ENCODE results near the gene EEPD1. TPM values are rescaled to one million over a fixed set of nuclear protein-coding genes. Genes with fewer than 3 reads are reported as not detected.

The EEPD1 gene
- total RNA-seq, 4 donors from 2014 or later: 1.8 to 18.4 (median 11.2) TPM

DNA sequence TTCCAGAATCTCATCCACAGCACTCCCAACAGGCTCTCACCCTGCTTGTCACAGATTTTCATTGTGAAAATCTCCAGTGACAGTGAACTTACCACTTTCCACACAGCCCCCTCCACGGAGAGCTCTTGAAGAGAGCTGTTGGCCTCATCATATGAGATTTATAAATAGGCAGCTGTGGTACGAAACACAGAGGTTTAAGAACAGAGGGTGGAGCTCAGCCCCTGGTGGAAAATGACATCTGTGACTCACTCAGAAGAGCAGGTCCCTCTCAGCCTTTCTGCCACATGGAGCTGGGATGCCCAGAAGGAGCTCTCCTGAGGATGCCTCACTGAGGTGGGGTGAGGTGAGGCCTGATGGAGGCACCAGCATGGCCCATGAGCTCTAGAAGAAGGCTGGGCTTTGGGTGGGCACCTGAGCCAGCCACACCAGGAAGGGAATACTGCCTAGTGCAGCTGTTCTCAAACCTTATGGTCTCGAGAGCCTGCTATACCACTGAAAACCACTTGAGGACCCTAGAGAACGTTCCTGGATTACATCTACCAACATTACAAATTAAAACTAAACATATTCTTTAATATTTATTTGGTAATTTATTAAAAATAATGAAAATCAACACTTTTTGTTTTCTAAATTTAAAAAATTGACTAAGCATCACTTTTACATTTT is 25.8 kb upstream of the EEPD1 start:
- TF ChIP-seq POLR2A (IDR thresholded peaks at IDR 0.05): no peak
- TF ChIP-seq, protein P1, sequence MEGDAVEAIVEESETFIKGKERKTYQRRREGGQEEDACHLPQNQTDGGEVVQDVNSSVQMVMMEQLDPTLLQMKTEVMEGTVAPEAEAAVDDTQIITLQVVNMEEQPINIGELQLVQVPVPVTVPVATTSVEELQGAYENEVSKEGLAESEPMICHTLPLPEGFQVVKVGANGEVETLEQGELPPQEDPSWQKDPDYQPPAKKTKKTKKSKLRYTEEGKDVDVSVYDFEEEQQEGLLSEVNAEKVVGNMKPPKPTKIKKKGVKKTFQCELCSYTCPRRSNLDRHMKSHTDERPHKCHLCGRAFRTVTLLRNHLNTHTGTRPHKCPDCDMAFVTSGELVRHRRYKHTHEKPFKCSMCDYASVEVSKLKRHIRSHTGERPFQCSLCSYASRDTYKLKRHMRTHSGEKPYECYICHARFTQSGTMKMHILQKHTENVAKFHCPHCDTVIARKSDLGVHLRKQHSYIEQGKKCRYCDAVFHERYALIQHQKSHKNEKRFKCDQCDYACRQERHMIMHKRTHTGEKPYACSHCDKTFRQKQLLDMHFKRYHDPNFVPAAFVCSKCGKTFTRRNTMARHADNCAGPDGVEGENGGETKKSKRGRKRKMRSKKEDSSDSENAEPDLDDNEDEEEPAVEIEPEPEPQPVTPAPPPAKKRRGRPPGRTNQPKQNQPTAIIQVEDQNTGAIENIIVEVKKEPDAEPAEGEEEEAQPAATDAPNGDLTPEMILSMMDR (IDR thresholded peaks at IDR 0.05): no peak
- no peak for DNase-seq
- intact Hi-C loops (cut with DNase I; ENCODE audit: low total_unique reads): no loop called here
- Histone ChIP-seq H3K4me3 (no peak overlapping the region), H3K4me1 (no peaks in the 10 kb centered on the region), H3K27me3 (no peaks in the 10 kb centered on the region), H3K27ac (no peak overlapping the region), H3K9me3 (no peaks in the 10 kb centered on the region), H3K36me3 (no peaks in the 10 kb centered on the region)

DNA sequence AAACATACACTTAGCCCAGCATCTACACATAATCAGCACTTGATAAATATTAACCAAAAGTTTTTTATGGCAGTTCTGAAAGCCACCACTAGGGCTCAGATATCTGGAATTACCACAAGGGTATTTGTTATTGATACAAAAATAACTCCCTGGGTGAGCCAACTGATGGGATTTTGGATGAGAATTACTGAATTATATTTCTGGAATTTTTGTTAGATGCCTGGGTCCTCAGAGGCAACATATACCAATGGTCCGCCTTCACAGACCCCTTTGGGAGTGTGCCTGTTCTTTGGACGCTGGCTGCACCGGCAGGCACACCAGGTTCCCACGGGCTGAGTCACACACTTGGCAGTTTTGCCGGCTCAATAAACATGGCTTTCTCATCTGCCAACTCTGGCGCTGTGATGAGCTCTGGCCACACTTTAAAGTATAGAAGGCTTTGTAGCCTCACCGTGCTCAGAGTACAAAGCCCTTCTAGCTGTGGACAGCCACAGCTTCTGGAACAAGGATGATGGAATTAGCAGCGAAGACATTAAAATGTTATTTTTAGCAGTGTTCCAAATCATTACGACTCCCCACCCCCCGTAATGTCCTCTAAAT is 24.5 kb upstream of the EEPD1 start:
- intact Hi-C loops (cut with DNase I; ENCODE audit: low total_unique reads): no loop called here

GRCh38 chr7:36129048-36129534 is 24.0 kb upstream of the EEPD1 start:
- Histone ChIP-seq H3K9me3 (no peaks in the 10 kb centered on the region), H3K36me3 (no peaks in the 10 kb centered on the region), H3K27me3 (no peaks in the 10 kb centered on the region), H3K27ac (peak overlapping the region; percentile 61 to 69), H3K4me1 (no peaks in the 10 kb centered on the region), H3K4me3 (no peak overlapping the region)
- intact Hi-C loops (cut with DNase I; ENCODE audit: low total_unique reads): no loop called here
- no peak for TF ChIP-seq POLR2A (IDR thresholded peaks at IDR 0.05)
- TF ChIP-seq, protein P1 (IDR thresholded peaks at IDR 0.05): no peak
- no peak for DNase-seq

More for the DNA sequence above, 24.5 kb upstream of the EEPD1 start:
- DNase-seq: peak; percentile 82 to 84
- Histone ChIP-seq H3K4me3 (no peak overlapping the region), H3K27me3 (no peaks in the 10 kb centered on the region), H3K36me3 (no peaks in the 10 kb centered on the region), H3K4me1 (no peaks in the 10 kb centered on the region), H3K9me3 (no peaks in the 10 kb centered on the region), H3K27ac (peak overlapping the region; percentile 61 to 69)
- TF ChIP-seq POLR2A (IDR thresholded peaks at IDR 0.05): no peak
- TF ChIP-seq, protein P1 (IDR thresholded peaks at IDR 0.05): peak; percentile 60 to 72 (median 64)

GRCh38 chr7:36130236-36130945 is 22.7 kb upstream of the EEPD1 start:
- intact Hi-C loops (cut with DNase I; ENCODE audit: low total_unique reads): no loop called here
- Histone ChIP-seq H3K4me3 (no peak overlapping the region), H3K9me3 (no peaks in the 10 kb centered on the region), H3K4me1 (no peaks in the 10 kb centered on the region), H3K27me3 (no peaks in the 10 kb centered on the region), H3K27ac (no peak overlapping the region), H3K36me3 (no peaks in the 10 kb centered on the region)
- TF ChIP-seq, protein P1 (IDR thresholded peaks at IDR 0.05): no peak
- no peak for TF ChIP-seq POLR2A (IDR thresholded peaks at IDR 0.05)
- no peak for DNase-seq

DNA sequence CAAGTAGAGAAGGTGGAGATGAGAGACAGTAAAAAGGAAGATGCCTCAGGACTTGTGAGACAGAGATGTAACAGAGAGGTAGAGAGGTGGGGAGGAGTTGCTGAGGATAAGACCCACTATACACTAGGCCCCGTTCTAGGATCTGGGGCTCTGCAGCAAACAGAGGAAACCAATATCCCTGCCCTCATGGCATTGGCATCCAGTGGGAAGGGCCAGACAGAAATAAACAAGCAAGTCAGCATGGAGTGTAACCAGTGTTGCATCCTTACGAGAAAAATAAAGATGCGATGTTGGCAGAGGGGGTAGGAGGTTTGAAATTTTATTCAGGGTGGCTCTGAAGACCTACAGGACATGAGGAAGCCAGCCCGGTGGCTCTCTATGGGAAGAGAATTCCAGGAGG is 22.0 kb upstream of the EEPD1 start:
- Histone ChIP-seq H3K4me1 (no peaks in the 10 kb centered on the region), H3K27ac (no peak overlapping the region), H3K9me3 (no peaks in the 10 kb centered on the region), H3K36me3 (no peaks in the 10 kb centered on the region), H3K4me3 (no peak overlapping the region), H3K27me3 (no peaks in the 10 kb centered on the region)
- no peak for TF ChIP-seq POLR2A (IDR thresholded peaks at IDR 0.05)
- TF ChIP-seq, protein P1 (IDR thresholded peaks at IDR 0.05): no peak
- intact Hi-C loops (cut with DNase I; ENCODE audit: low total_unique reads): no loop called here
- no peak for DNase-seq

All from uterus (tissue), 4 donors.